H1 (cell line): ENCODE measurements around the gene CD40LG. TPM values are rescaled to one million over a fixed set of nuclear protein-coding genes. Genes with fewer than 3 reads are reported as not detected.

Source experiments
- RAD21 ChIP-seq, 2 experiments: IDR thresholded peaks in 1 of 2; conservative IDR thresholded peaks in 1 of 2; 2 replicates each; pipeline ENCODE4 v1.6.1; 2011; ENCODE audit warnings: low read depth in 2 of 2, low read length in 2 of 2, improper control_type of control experiment in 1 of 2, inconsistent platforms in 1 of 2, mild to moderate bottlenecking in 1 of 2, moderate library complexity in 1 of 2
- SUZ12 ChIP-seq: fragments of 200-600 bp; sonication (generic); IDR thresholded peaks from 2 replicates; pipeline ENCODE4 v1.6.1; 2012; ENCODE audit warnings: mild to moderate bottlenecking, inconsistent platforms, low read length, moderate library complexity, mixed read lengths
- TAF7 ChIP-seq: optimal IDR thresholded peaks from 2 replicates; pipeline ENCODE3; 2011; ENCODE audit warnings: low read depth, mild to moderate bottlenecking, inconsistent platforms, low read length, moderate library complexity, borderline replicate concordance
- polyA plus RNA-seq, 7 experiments: library from polyadenylated mRNA; depleted of rRNA in 3 of 7; stranded (reverse) in 5 of 7; unstranded in 2 of 7; fragments of >200 nt in 5 of 7; fragments of 200-250 nt in 2 of 7; gene quantifications; 1 replicate in 5 of 7; 2 replicates in 1 of 7; 4 replicates in 1 of 7; pipeline versions ENCODE4 v1.2.1 to v1.2.3, GENCODE V29; 2011 to 2013; ENCODE audit warnings: missing spikeins in 2 of 7, mixed read lengths in 2 of 7
- total RNA-seq: library from RNA; stranded (reverse); fragmentation: NEBNext Ultra II Directional; extraction: Animal tissue kit (Norgen Biotek cat#: 25700); gene quantifications from 2 replicates; pipeline ENCODE4 v1.2.1, GENCODE V29; 2021
- TF ChIP-seq, protein P1 (sequence below), 3 experiments: IDR thresholded peaks; 1 replicate in 2 of 3; 2 replicates in 1 of 3; pipeline versions ENCODE4 v1.5.1 to v1.6.1; 2011; ENCODE audit warnings: low read length in 3 of 3, mild to moderate bottlenecking in 3 of 3, inconsistent platforms in 2 of 3, low read depth in 1 of 3, moderate library complexity in 1 of 3; ENCODE audit not compliant: insufficient read depth in 1 of 3; ENCODE audit errors: control extremely low read depth in 1 of 3

Gene CD40LG
- total and polyA plus RNA-seq, 2 of the 8 experiments (the other 6 are each of a cell fraction or from before 2014, with no cell fraction given): not detected

DNA sequence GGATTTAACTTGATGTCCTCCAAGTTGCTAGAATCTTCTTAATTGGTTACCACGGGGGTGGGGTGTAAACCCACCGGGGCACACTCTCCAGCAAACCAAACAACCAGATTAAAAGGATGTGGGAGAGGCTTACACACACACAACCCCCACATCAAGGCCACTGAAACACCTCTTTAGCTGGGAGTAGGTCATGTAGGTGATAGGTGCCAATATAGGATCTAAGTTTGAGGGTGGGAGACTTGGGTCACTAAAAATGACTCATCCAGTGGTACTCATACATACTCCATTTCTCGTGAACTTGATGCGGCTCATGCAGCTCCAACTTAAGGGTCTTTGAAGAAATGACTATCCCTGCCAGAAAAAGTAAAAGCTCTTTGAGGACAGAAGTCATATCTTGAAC lies 20.5 kb upstream of the CD40LG start (continued):
- TF ChIP-seq, protein P1, sequence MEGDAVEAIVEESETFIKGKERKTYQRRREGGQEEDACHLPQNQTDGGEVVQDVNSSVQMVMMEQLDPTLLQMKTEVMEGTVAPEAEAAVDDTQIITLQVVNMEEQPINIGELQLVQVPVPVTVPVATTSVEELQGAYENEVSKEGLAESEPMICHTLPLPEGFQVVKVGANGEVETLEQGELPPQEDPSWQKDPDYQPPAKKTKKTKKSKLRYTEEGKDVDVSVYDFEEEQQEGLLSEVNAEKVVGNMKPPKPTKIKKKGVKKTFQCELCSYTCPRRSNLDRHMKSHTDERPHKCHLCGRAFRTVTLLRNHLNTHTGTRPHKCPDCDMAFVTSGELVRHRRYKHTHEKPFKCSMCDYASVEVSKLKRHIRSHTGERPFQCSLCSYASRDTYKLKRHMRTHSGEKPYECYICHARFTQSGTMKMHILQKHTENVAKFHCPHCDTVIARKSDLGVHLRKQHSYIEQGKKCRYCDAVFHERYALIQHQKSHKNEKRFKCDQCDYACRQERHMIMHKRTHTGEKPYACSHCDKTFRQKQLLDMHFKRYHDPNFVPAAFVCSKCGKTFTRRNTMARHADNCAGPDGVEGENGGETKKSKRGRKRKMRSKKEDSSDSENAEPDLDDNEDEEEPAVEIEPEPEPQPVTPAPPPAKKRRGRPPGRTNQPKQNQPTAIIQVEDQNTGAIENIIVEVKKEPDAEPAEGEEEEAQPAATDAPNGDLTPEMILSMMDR (IDR thresholded peaks at IDR 0.05; ENCODE audit: control extremely low read depth in 1 of 3, insufficient read depth in 1 of 3, low read depth in 1 of 3, low read length in 3 of 3): no peak
- TF ChIP-seq TAF7 (no peak), SUZ12 (no peak), RAD21 (IDR thresholded peaks at IDR 0.05 in 1 of 2, conservative IDR thresholded peaks at IDR 0.05 in 1 of 2; ENCODE audit: low read depth in 2 of 2, low read length in 2 of 2) (no peak)
